Stimulated activated naive CD4-positive, alpha-beta T cell (primary cell): ENCODE data around the gene DUS1L.
A peak's percentile ranks its signal among the peaks of the same experiment; 100 is the strongest.
"Not testable (repeated sequence)": the region's sequence is repeated elsewhere in the genome, so short reads cannot be mapped to it uniquely, and the experiment has no call there.

Experiments
- DNase-seq, 6 experiments: peaks; one replicate each; lab custom pipeline; 2025; lab: John Stamatoyannopoulos, UW

DUS1L gene

GRCh38 chr17:82039695-82040299, 25.8 kb downstream of the DUS1L start:
- no peak for DNase-seq

GRCh38 chr17:82038796-82039409, 26.7 kb downstream of the DUS1L start:
- not testable (repeated sequence) for DNase-seq

GRCh38 chr17:82037889-82038195, 27.8 kb downstream of the DUS1L start:
- no peak for DNase-seq

- DNase-seq = peak; percentile 87 to 94 (median 90)
Observed at GRCh38 chr17:82037092-82037888, 28.3 kb downstream of the DUS1L start, which contains the start of gene DCXR. Gene DCXR (minus strand): TSS chr17:82037697. CDS start chr17:82037682, 15 bp downstream.

GRCh38 chr17:82036634-82037091, 28.9 kb downstream of the DUS1L start:
- DNase-seq = no peak

- no peak for DNase-seq
Observed at GRCh38 chr17:82035956-82036633, 29.5 kb downstream of the DUS1L start.

- no peak for DNase-seq
Observed at GRCh38 chr17:82035488-82035887, 30.1 kb downstream of the DUS1L start.

- no peak for DNase-seq
Observed at GRCh38 chr17:82034371-82035011, 31.1 kb downstream of the DUS1L start.

GRCh38 chr17:82033359-82034085, 32.1 kb downstream of the DUS1L start:
- no peak for DNase-seq

GRCh38 chr17:82031885-82032627, 33.5 kb downstream of the DUS1L start:
- DNase-seq = peak in 4 of 6 experiments; percentile 11 to 46 (median 16)

- no peak for DNase-seq
Observed at GRCh38 chr17:82031303-82031884, 34.2 kb downstream of the DUS1L start, which contains the start of gene RAC3. Gene RAC3 (plus strand): TSS chr17:82031678. CDS start chr17:82031762, 84 bp downstream.

- peak; percentile 64 to 88 (median 80) for DNase-seq
Observed at GRCh38 chr17:82030470-82031302, 34.9 kb downstream of the DUS1L start.

GRCh38 chr17:82029990-82030469, 35.6 kb downstream of the DUS1L start:
- DNase-seq = no peak

GRCh38 chr17:82029391-82029790, 36.2 kb downstream of the DUS1L start:
- no peak for DNase-seq

GRCh38 chr17:82028966-82029365, 36.6 kb downstream of the DUS1L start:
- DNase-seq = no peak

GRCh38 chr17:82028246-82028645, 37.4 kb downstream of the DUS1L start:
- no peak for DNase-seq

GRCh38 chr17:82025401-82026107, 40.0 kb downstream of the DUS1L start:
- no peak for DNase-seq

- DNase-seq = no peak
Observed at GRCh38 chr17:82024859-82025258, 40.7 kb downstream of the DUS1L start.
